ENCODE results near the gene CCDC91. TPM values are rescaled to one million over a fixed set of nuclear protein-coding genes. Genes with fewer than 3 reads are reported as not detected.

CCDC91 gene
- polyA plus RNA-seq, 1 donor, result 20.8 TPM

DNA sequence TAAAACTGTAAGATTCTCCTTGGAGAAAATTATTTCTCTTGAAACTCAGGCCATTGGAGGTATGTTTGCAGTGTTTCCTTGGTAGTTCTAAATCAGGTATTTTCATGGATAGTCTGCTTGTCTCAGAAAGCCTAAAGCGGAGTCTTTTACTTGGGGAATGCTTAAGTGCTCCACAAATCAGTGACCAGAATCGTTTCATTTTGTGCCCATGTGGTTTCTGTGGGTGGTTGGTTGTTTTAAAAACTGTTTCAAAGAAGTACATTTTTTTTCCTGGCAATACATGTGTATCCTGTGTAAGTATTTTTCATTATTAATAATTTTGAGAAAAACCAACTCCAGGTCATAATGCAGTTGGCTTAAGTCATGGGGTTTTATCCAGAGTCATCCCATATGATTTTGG, 33.6 kb downstream of the CCDC91 start:
- Histone ChIP-seq H3K27ac (ENCODE audit: low read length) (no peak overlapping the region), H3K9me3 (ENCODE audit: control insufficient read depth, low read depth, low read length) (no peaks in the 10 kb centered on the region), H3K27me3 (ENCODE audit: control insufficient read depth, insufficient read depth, low read length) (no peaks in the 10 kb centered on the region), H3K4me1 (ENCODE audit: control insufficient read depth, insufficient read depth, low read length) (peaks cover 7% of the 10 kb centered on the region), H3K36me3 (ENCODE audit: control insufficient read depth, insufficient read depth, low read length) (no peaks in the 10 kb centered on the region), H3K4me3 (ENCODE audit: low read length) (no peak overlapping the region)
- DNase-seq, result no peak
- WGBS (ENCODE audit: insufficient coverage, low lambda C conversion rate), result no CpG with 5 or more reads among the region's 2 CpGs

DNA sequence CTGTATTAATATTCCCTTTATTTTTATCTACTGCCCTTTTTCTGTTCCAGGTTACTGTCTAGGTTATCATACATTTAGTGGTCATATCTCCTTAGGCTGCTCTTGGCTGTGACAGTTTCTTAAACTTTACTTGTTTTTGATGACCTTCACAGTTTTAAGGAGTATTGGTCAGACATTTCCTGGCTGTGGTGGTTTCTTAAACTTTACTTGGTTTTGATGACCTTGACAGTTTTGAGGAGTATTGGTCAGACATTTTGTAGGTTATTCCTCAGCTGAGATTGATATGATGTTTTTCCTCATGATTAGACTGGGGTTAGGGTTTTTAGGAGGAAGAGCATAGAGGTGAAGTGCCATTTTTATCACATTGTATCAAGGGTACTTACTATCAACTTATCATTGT, 36.4 kb downstream of the CCDC91 start:
- Histone ChIP-seq H3K27me3 (ENCODE audit: control insufficient read depth, insufficient read depth, low read length) (no peaks in the 10 kb centered on the region), H3K4me3 (ENCODE audit: low read length) (no peak overlapping the region), H3K36me3 (ENCODE audit: control insufficient read depth, insufficient read depth, low read length) (no peaks in the 10 kb centered on the region), H3K4me1 (ENCODE audit: control insufficient read depth, insufficient read depth, low read length) (peaks cover 7% of the 10 kb centered on the region), H3K9me3 (ENCODE audit: control insufficient read depth, low read depth, low read length) (no peaks in the 10 kb centered on the region), H3K27ac (ENCODE audit: low read length) (no peak overlapping the region)
- no peak for DNase-seq

- Histone ChIP-seq H3K4me1 (ENCODE audit: control insufficient read depth, insufficient read depth, low read length) (peaks cover 7% of the 10 kb centered on the region), H3K9me3 (ENCODE audit: control insufficient read depth, low read depth, low read length) (no peaks in the 10 kb centered on the region), H3K27me3 (ENCODE audit: control insufficient read depth, insufficient read depth, low read length) (no peaks in the 10 kb centered on the region), H3K27ac (ENCODE audit: low read length) (no peak overlapping the region), H3K4me3 (ENCODE audit: low read length) (no peak overlapping the region), H3K36me3 (ENCODE audit: control insufficient read depth, insufficient read depth, low read length) (no peaks in the 10 kb centered on the region)
- 97% methylated on average over 3 of the region's 3 CpGs for WGBS (ENCODE audit: insufficient coverage, low lambda C conversion rate)
- DNase-seq, result no peak
Observed at GRCh38 chr12:28227251-28227650, 37.0 kb downstream of the CCDC91 start.

- Histone ChIP-seq H3K27ac (ENCODE audit: low read length) (no peak overlapping the region), H3K4me3 (ENCODE audit: low read length) (no peak overlapping the region)
Observed at GRCh38 chr12:28231248-28231647, 41.0 kb downstream of the CCDC91 start.

GRCh38 chr12:28232211-28232928, 42.1 kb downstream of the CCDC91 start:
- Histone ChIP-seq H3K36me3 (ENCODE audit: control insufficient read depth, insufficient read depth, low read length) (no peaks in the 10 kb centered on the region), H3K4me1 (ENCODE audit: control insufficient read depth, insufficient read depth, low read length) (no peaks in the 10 kb centered on the region), H3K9me3 (ENCODE audit: control insufficient read depth, low read depth, low read length) (no peaks in the 10 kb centered on the region), H3K27ac (ENCODE audit: low read length) (no peak overlapping the region), H3K27me3 (ENCODE audit: control insufficient read depth, insufficient read depth, low read length) (no peaks in the 10 kb centered on the region), H3K4me3 (ENCODE audit: low read length) (no peak overlapping the region)
- WGBS (ENCODE audit: insufficient coverage, low lambda C conversion rate), result 89% methylated on average over 1 of the region's 2 CpGs
- DNase-seq, result no peak

More at GRCh38 chr12:28231248-28231647, 41.0 kb downstream of the CCDC91 start:
- Histone ChIP-seq H3K27me3 (ENCODE audit: control insufficient read depth, insufficient read depth, low read length) (no peaks in the 10 kb centered on the region), H3K36me3 (ENCODE audit: control insufficient read depth, insufficient read depth, low read length) (no peaks in the 10 kb centered on the region), H3K9me3 (ENCODE audit: control insufficient read depth, low read depth, low read length) (no peaks in the 10 kb centered on the region), H3K4me1 (ENCODE audit: control insufficient read depth, insufficient read depth, low read length) (no peaks in the 10 kb centered on the region)
- DNase-seq, result no peak

DNA sequence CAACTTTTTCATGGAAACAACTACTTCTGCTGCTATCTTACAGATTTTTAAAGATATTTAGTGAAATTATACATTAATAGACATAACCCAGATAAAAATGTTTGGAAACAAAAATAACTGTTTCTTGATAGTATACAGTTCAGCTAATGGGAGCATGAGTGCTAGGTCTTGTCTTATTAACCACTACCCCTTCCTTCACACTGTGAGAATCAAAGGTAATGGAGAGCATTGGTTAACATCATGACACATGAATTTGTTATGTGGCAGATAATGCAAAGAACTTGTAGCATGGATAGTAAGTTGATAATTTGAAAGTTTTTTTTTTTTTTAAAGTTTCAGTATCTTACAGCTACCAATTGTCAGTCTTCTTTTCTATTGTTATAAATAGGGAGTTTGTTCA, 44.2 kb downstream of the CCDC91 start:
- Histone ChIP-seq H3K27ac (ENCODE audit: low read length) (no peak overlapping the region), H3K9me3 (ENCODE audit: control insufficient read depth, low read depth, low read length) (no peaks in the 10 kb centered on the region), H3K27me3 (ENCODE audit: control insufficient read depth, insufficient read depth, low read length) (no peaks in the 10 kb centered on the region), H3K36me3 (ENCODE audit: control insufficient read depth, insufficient read depth, low read length) (no peaks in the 10 kb centered on the region), H3K4me1 (ENCODE audit: control insufficient read depth, insufficient read depth, low read length) (no peaks in the 10 kb centered on the region), H3K4me3 (ENCODE audit: low read length) (no peak overlapping the region)
- no peak for DNase-seq

GRCh38 chr12:28235015-28235414, 44.8 kb downstream of the CCDC91 start:
- no peaks in the 10 kb centered on the region for H3K9me3 ChIP-seq (ENCODE audit: control insufficient read depth, low read depth, low read length)
- H3K27me3 ChIP-seq (ENCODE audit: control insufficient read depth, insufficient read depth, low read length), result no peaks in the 10 kb centered on the region
- no CpG with 5 or more reads among the region's 1 CpG for WGBS (ENCODE audit: insufficient coverage, low lambda C conversion rate)
- no peak overlapping the region for H3K4me3 ChIP-seq (ENCODE audit: low read length)
- no peak overlapping the region for H3K27ac ChIP-seq (ENCODE audit: low read length)
- no peaks in the 10 kb centered on the region for H3K36me3 ChIP-seq (ENCODE audit: control insufficient read depth, insufficient read depth, low read length)
- no peak for DNase-seq
- H3K4me1 ChIP-seq (ENCODE audit: control insufficient read depth, insufficient read depth, low read length), result no peaks in the 10 kb centered on the region

- H3K27me3 ChIP-seq (ENCODE audit: control insufficient read depth, insufficient read depth, low read length), result no peaks in the 10 kb centered on the region
- no peak overlapping the region for H3K27ac ChIP-seq (ENCODE audit: low read length)
- no peaks in the 10 kb centered on the region for H3K4me1 ChIP-seq (ENCODE audit: control insufficient read depth, insufficient read depth, low read length)
- H3K36me3 ChIP-seq (ENCODE audit: control insufficient read depth, insufficient read depth, low read length), result no peaks in the 10 kb centered on the region
- no peak for DNase-seq
- no peak overlapping the region for H3K4me3 ChIP-seq (ENCODE audit: low read length)
- H3K9me3 ChIP-seq (ENCODE audit: control insufficient read depth, low read depth, low read length), result no peaks in the 10 kb centered on the region
Observed at GRCh38 chr12:28235985-28236384, 45.7 kb downstream of the CCDC91 start.

- no peaks in the 10 kb centered on the region for H3K4me1 ChIP-seq (ENCODE audit: control insufficient read depth, insufficient read depth, low read length)
- H3K36me3 ChIP-seq (ENCODE audit: control insufficient read depth, insufficient read depth, low read length), result no peaks in the 10 kb centered on the region
- H3K4me3 ChIP-seq (ENCODE audit: low read length), result no peak overlapping the region
- no peaks in the 10 kb centered on the region for H3K9me3 ChIP-seq (ENCODE audit: control insufficient read depth, low read depth, low read length)
- no peak overlapping the region for H3K27ac ChIP-seq (ENCODE audit: low read length)
- DNase-seq, result no peak
- no peaks in the 10 kb centered on the region for H3K27me3 ChIP-seq (ENCODE audit: control insufficient read depth, insufficient read depth, low read length)
Observed at GRCh38 chr12:28237423-28237822, 47.2 kb downstream of the CCDC91 start.

- H3K27me3 ChIP-seq (ENCODE audit: control insufficient read depth, insufficient read depth, low read length), result no peaks in the 10 kb centered on the region
- DNase-seq, result no peak
- WGBS (ENCODE audit: insufficient coverage, low lambda C conversion rate), result 92% methylated on average over 3 of the region's 3 CpGs
- no peaks in the 10 kb centered on the region for H3K36me3 ChIP-seq (ENCODE audit: control insufficient read depth, insufficient read depth, low read length)
- no peaks in the 10 kb centered on the region for H3K9me3 ChIP-seq (ENCODE audit: control insufficient read depth, low read depth, low read length)
- H3K4me1 ChIP-seq (ENCODE audit: control insufficient read depth, insufficient read depth, low read length), result no peaks in the 10 kb centered on the region
- no peak overlapping the region for H3K4me3 ChIP-seq (ENCODE audit: low read length)
- H3K27ac ChIP-seq (ENCODE audit: low read length), result no peak overlapping the region
Observed at GRCh38 chr12:28239918-28240317, 49.7 kb downstream of the CCDC91 start.

DNA sequence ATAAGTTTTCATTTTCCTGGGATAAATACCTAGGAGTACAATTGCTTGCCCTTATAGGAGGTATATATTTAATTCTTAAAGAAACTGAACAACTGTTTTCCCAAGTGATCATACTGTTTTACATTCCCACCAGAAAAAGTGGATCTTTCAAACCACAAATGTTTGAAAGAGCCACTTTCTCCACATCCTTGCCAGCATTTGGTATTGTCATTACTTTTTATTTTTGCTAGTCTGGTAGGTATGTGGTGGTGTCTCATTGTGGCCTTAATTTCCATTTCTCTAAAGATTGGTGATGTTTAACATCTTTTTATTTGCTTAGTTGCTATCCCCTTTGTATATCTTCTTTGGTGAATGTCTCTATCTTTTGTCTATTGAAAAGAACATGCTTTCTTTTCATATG, 50.6 kb downstream of the CCDC91 start:
- no peaks in the 10 kb centered on the region for H3K4me1 ChIP-seq (ENCODE audit: control insufficient read depth, insufficient read depth, low read length)
- no peak overlapping the region for H3K27ac ChIP-seq (ENCODE audit: low read length)
- no peak overlapping the region for H3K4me3 ChIP-seq (ENCODE audit: low read length)
- H3K27me3 ChIP-seq (ENCODE audit: control insufficient read depth, insufficient read depth, low read length), result no peaks in the 10 kb centered on the region
- no peaks in the 10 kb centered on the region for H3K9me3 ChIP-seq (ENCODE audit: control insufficient read depth, low read depth, low read length)
- DNase-seq, result no peak
- H3K36me3 ChIP-seq (ENCODE audit: control insufficient read depth, insufficient read depth, low read length), result no peaks in the 10 kb centered on the region
